ENCODE measurements around the gene COPS3.

DNA sequence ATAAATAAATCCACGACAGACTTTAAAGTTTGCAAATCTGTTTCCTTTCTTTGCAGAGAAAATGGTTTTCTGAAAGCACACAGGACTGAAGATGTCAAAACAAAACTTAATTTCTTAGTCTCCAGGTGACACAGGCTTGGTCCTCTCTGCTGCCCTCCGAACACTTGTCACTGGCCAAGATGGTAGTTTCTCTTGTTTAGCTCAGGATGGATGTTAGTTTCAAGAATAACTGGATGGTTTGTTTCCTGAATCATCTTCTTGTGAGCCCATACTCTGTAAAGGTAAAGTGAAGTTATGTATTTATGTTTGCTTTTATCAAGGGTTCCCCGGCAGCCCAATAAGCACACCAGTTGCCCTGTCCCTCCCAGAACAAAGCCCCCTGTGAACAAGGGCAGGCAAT lies 34.2 kb downstream of the COPS3 start:
- TF ChIP-seq CTCF (IDR thresholded peaks at IDR 0.05) (no peak), POLR2A (IDR thresholded peaks at IDR 0.05) (no peak)
